Measurements from ENCODE around the gene ERMN. TPM values are rescaled to one million over a fixed set of nuclear protein-coding genes. Genes with fewer than 3 reads are reported as not detected.
"Not testable (repeated sequence)": the region's sequence is repeated elsewhere in the genome, so short reads cannot be mapped to it uniquely, and the experiment has no call there.

The ERMN gene
- total RNA-seq, 2 experiments from 2014 or later: 1.0 to 1.8 TPM

GRCh38 chr2:157348291-157348921 lies 22.8 kb upstream of the ERMN start:
- peaks cover 22% of the 10 kb centered on the region for H3K36me3 Mint-ChIP-seq (ENCODE audit: low read depth)
- no peaks in the 10 kb centered on the region for H3K27me3 Mint-ChIP-seq

GRCh38 chr2:157345647-157346389 lies 20.2 kb upstream of the ERMN start:
- Mint-ChIP-seq H3K4me1 (peaks cover 28% of the 10 kb centered on the region), H3K36me3 (ENCODE audit: low read depth) (peaks cover 45% of the 10 kb centered on the region), H3K4me3 (no peak overlapping the region), H3K9me3 (ENCODE audit: low read depth) (peaks cover 43% of the 10 kb centered on the region), H3K27ac (no peak overlapping the region), H3K27me3 (no peaks in the 10 kb centered on the region)
- POLR2A ChIA-PET: no interaction called here
- DNase-seq (no peak), ATAC-seq (no peak)
- CTCF ChIA-PET: interaction anchor here (0.5 to 4.4 kb wide), 4 partner anchors 9 to 23 kb away, joined by 3 to 67 read pairs (median 15); partner anchors contain the start of gene ERMN
- intact Hi-C loops (cut with DNase I, micrococcal nuclease): no loop called here

More at GRCh38 chr2:157348291-157348921, 22.8 kb upstream of the ERMN start:
- peaks cover 21% of the 10 kb centered on the region for H3K9me3 Mint-ChIP-seq (ENCODE audit: low read depth)
- no peak for DNase-seq
- no peak overlapping the region for H3K4me3 Mint-ChIP-seq
- POLR2A ChIA-PET: no interaction called here
- intact Hi-C loops (cut with DNase I, micrococcal nuclease): no loop called here
- peaks cover 36% of the 10 kb centered on the region for H3K4me1 Mint-ChIP-seq
- CTCF ChIA-PET: interaction anchor here (1.0 to 4.4 kb wide), 5 partner anchors 11 to 21 kb away, joined by 3 to 67 read pairs (median 5); no protein-coding TSS in a partner anchor
- ATAC-seq: no peak
- peak overlapping the region; percentile 4 for H3K27ac Mint-ChIP-seq

GRCh38 chr2:157341381-157341780 lies 15.8 kb upstream of the ERMN start:
- ATAC-seq; POLR2A ChIA-PET; DNase-seq; H3K27me3 Mint-ChIP-seq; H3K4me3 Mint-ChIP-seq; intact Hi-C loops (cut with DNase I, micrococcal nuclease); H3K27ac Mint-ChIP-seq: not testable (repeated sequence)
- CTCF ChIA-PET: interaction anchor here (1.1 to 1.6 kb wide), 2 partner anchors 10 to 39 kb away, joined by 3 read pairs; no protein-coding TSS in a partner anchor
- Mint-ChIP-seq H3K36me3 (ENCODE audit: low read depth) (peaks cover 43% of the 10 kb centered on the region), H3K4me1 (peaks cover 23% of the 10 kb centered on the region), H3K9me3 (ENCODE audit: low read depth) (peaks cover 42% of the 10 kb centered on the region)

- no peak overlapping the region for H3K4me3 Mint-ChIP-seq
- DNase-seq (no peak), ATAC-seq (no peak)
- peaks cover 39% of the 10 kb centered on the region for H3K36me3 Mint-ChIP-seq (ENCODE audit: low read depth)
- H3K4me1 Mint-ChIP-seq: peaks cover 34% of the 10 kb centered on the region
- H3K27me3 Mint-ChIP-seq: no peaks in the 10 kb centered on the region
- no peak overlapping the region for H3K27ac Mint-ChIP-seq
- peaks cover 38% of the 10 kb centered on the region for H3K9me3 Mint-ChIP-seq (ENCODE audit: low read depth)
- ChIA-PET CTCF (interaction anchor here (1.1 to 1.6 kb wide), 2 partner anchors 9 to 38 kb away, joined by 3 read pairs; no protein-coding TSS in a partner anchor), POLR2A (no interaction called here)
- intact Hi-C loops (cut with DNase I, micrococcal nuclease): loop anchor here in 1 of 2 experiments (5.0 kb wide), 1 partner anchor 38 kb away; no protein-coding TSS in a partner anchor
Observed at GRCh38 chr2:157339965-157340655, 14.5 kb upstream of the ERMN start.

GRCh38 chr2:157337978-157338377 lies 12.4 kb upstream of the ERMN start:
- peak; percentile 30 for DNase-seq
- CTCF ChIA-PET: interaction anchor here (0.9 to 5.5 kb wide), 9 partner anchors 9 to 172 kb away, joined by 3 to 91 read pairs (median 28); partner anchors contain the start of gene ERMN
- POLR2A ChIA-PET: interaction anchor here (1.0 kb wide), 1 partner anchor 77 kb away, joined by 3 read pairs; no protein-coding TSS in a partner anchor
- H3K27me3 Mint-ChIP-seq: no peaks in the 10 kb centered on the region
- H3K9me3 Mint-ChIP-seq (ENCODE audit: low read depth): peaks cover 21% of the 10 kb centered on the region
- peaks cover 55% of the 10 kb centered on the region for H3K4me1 Mint-ChIP-seq
- ATAC-seq: peak; percentile 38
- no peak overlapping the region for H3K27ac Mint-ChIP-seq
- intact Hi-C loops (cut with DNase I, micrococcal nuclease): loop anchor here in 1 of 2 experiments (5.0 kb wide), 1 partner anchor 36 kb away; no protein-coding TSS in a partner anchor
- peaks cover 21% of the 10 kb centered on the region for H3K36me3 Mint-ChIP-seq (ENCODE audit: low read depth)
- H3K4me3 Mint-ChIP-seq: no peak overlapping the region

GRCh38 chr2:157336137-157337010 lies 10.8 kb upstream of the ERMN start:
- DNase-seq (peak; percentile 60), ATAC-seq (no peak)
- Mint-ChIP-seq H3K4me1 (peaks cover 70% of the 10 kb centered on the region), H3K27ac (no peak overlapping the region), H3K36me3 (ENCODE audit: low read depth) (peaks cover 6% of the 10 kb centered on the region), H3K27me3 (no peaks in the 10 kb centered on the region), H3K4me3 (peak overlapping the region; percentile 37), H3K9me3 (ENCODE audit: low read depth) (peaks cover 6% of the 10 kb centered on the region)
- ChIA-PET POLR2A (no interaction called here), CTCF (interaction anchor here (0.6 to 5.5 kb wide), 46 partner anchors 11 to 853 kb away, joined by 3 to 91 read pairs (median 5); partner anchors contain the start of genes CYTIP, ERMN and GALNT5)
- intact Hi-C loops (cut with DNase I, micrococcal nuclease): loop anchor here in 1 of 2 experiments (5.0 kb wide), 1 partner anchor 34 kb away; no protein-coding TSS in a partner anchor

- CTCF ChIA-PET: interaction anchor here (0.7 to 5.5 kb wide), 28 partner anchors 10 to 291 kb away, joined by 3 to 91 read pairs (median 5); partner anchors contain the start of genes ERMN and GALNT5
- peak overlapping the region; percentile 26 for H3K4me3 Mint-ChIP-seq
- DNase-seq (no peak), ATAC-seq (peak; percentile 13)
- intact Hi-C loops (cut with DNase I, micrococcal nuclease): loop anchor here (5.0 kb wide), 4 partner anchors 32 to 563 kb away; partner anchors contain the start of gene ACVR1C (in 1 of the 2)
- POLR2A ChIA-PET: interaction anchor here (0.7 to 2.0 kb wide), 4 partner anchors 35 to 105 kb away, joined by 3 to 18 read pairs (median 6); no protein-coding TSS in a partner anchor
- no peaks in the 10 kb centered on the region for H3K27me3 Mint-ChIP-seq
- peak overlapping the region; percentile 55 for H3K27ac Mint-ChIP-seq
- peaks cover 86% of the 10 kb centered on the region for H3K4me1 Mint-ChIP-seq
- no peaks in the 10 kb centered on the region for H3K36me3 Mint-ChIP-seq (ENCODE audit: low read depth)
- no peaks in the 10 kb centered on the region for H3K9me3 Mint-ChIP-seq (ENCODE audit: low read depth)
Observed at GRCh38 chr2:157334797-157335196, 9.2 kb upstream of the ERMN start.

- POLR2A ChIA-PET: interaction anchor here (0.7 to 2.0 kb wide), 4 partner anchors 35 to 106 kb away, joined by 3 to 18 read pairs (median 6); no protein-coding TSS in a partner anchor
- peak overlapping the region; percentile 55 for H3K27ac Mint-ChIP-seq
- ATAC-seq (no peak), DNase-seq (no peak)
- peak overlapping the region; percentile 26 for H3K4me3 Mint-ChIP-seq
- H3K4me1 Mint-ChIP-seq: peaks cover 90% of the 10 kb centered on the region
- H3K9me3 Mint-ChIP-seq (ENCODE audit: low read depth): no peaks in the 10 kb centered on the region
- CTCF ChIA-PET: interaction anchor here (0.7 to 5.5 kb wide), 24 partner anchors 10 to 291 kb away, joined by 3 to 91 read pairs (median 6); partner anchors contain the start of gene ERMN
- no peaks in the 10 kb centered on the region for H3K27me3 Mint-ChIP-seq
- no peaks in the 10 kb centered on the region for H3K36me3 Mint-ChIP-seq (ENCODE audit: low read depth)
- intact Hi-C loops (cut with DNase I, micrococcal nuclease): loop anchor here (5.0 kb wide), 3 partner anchors 143 to 563 kb away; partner anchors contain the start of gene ACVR1C (in 1 of the 2)
Observed at GRCh38 chr2:157334335-157334734, 8.7 kb upstream of the ERMN start.

GRCh38 chr2:157333304-157334047 lies 7.9 kb upstream of the ERMN start:
- DNase-seq (peak; percentile 18), ATAC-seq (peak; percentile 73)
- Mint-ChIP-seq H3K4me3 (peak overlapping the region; percentile 26), H3K9me3 (ENCODE audit: low read depth) (no peaks in the 10 kb centered on the region), H3K36me3 (ENCODE audit: low read depth) (no peaks in the 10 kb centered on the region), H3K4me1 (peaks cover 90% of the 10 kb centered on the region), H3K27ac (peak overlapping the region; percentile 55), H3K27me3 (no peaks in the 10 kb centered on the region)
- ChIA-PET POLR2A (interaction anchor here (0.6 to 2.0 kb wide), 3 partner anchors 107 to 565 kb away, joined by 3 to 18 read pairs (median 5); no protein-coding TSS in a partner anchor), CTCF (interaction anchor here (0.8 to 12.4 kb wide), 15 partner anchors 13 to 159 kb away, joined by 3 to 189 read pairs (median 6); no protein-coding TSS in a partner anchor)
- intact Hi-C loops (cut with DNase I, micrococcal nuclease): loop anchor here (2.0 to 5.0 kb wide), 5 partner anchors 79 to 564 kb away; partner anchors contain the start of gene ACVR1C (in 1 of the 2)
